ENCODE measurements around the gene HOMER1. TPM values are rescaled to one million over a fixed set of nuclear protein-coding genes. Genes with fewer than 3 reads are reported as not detected.

HOMER1 gene
- total RNA-seq, 2 donors from 2014 or later, result 2.1 to 15.8 TPM

DNA sequence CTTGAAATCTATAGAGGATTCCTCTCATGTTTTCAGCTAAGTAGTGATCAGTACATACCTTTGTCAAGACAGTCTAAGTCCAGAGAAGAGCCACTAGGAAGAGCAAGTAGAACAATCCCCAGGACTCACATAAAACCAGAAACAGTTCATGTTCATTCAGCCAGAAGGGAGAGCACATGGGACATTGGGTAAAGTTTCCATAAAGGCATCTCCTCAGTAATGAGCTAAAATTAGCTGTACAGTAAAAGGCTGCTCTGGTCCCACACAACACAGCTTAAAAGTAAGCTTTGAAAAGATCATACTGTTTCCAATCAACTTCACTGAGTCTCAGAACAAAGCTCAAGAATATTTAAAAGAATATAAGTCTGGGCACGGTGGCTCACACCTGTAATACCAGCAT is 32.4 kb downstream of the HOMER1 start:
- WGBS, result 93% methylated on average over 1 of the region's 1 CpG
- H3K9me3 ChIP-seq, result no peaks in the 10 kb centered on the region
- no peak for DNase-seq (ENCODE audit: low spot score)
- intact Hi-C loops (cut with DNase I), result no loop called here
- TF ChIP-seq, protein P1, sequence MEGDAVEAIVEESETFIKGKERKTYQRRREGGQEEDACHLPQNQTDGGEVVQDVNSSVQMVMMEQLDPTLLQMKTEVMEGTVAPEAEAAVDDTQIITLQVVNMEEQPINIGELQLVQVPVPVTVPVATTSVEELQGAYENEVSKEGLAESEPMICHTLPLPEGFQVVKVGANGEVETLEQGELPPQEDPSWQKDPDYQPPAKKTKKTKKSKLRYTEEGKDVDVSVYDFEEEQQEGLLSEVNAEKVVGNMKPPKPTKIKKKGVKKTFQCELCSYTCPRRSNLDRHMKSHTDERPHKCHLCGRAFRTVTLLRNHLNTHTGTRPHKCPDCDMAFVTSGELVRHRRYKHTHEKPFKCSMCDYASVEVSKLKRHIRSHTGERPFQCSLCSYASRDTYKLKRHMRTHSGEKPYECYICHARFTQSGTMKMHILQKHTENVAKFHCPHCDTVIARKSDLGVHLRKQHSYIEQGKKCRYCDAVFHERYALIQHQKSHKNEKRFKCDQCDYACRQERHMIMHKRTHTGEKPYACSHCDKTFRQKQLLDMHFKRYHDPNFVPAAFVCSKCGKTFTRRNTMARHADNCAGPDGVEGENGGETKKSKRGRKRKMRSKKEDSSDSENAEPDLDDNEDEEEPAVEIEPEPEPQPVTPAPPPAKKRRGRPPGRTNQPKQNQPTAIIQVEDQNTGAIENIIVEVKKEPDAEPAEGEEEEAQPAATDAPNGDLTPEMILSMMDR (IDR thresholded peaks at IDR 0.05), result no peak
- TF ChIP-seq POLR2A (IDR thresholded peaks at IDR 0.05) (no peak), POLR2AphosphoS5 (IDR thresholded peaks at IDR 0.05) (no peak)
- H3K36me3 ChIP-seq, result no peaks in the 10 kb centered on the region
- no peaks in the 10 kb centered on the region for H3K4me1 ChIP-seq (replicated peaks)
- no peaks in the 10 kb centered on the region for H3K27me3 ChIP-seq (replicated peaks; ENCODE audit: insufficient read depth)
- H3K4me3 ChIP-seq, result no peak overlapping the region
- no peak overlapping the region for H3K27ac ChIP-seq

DNA sequence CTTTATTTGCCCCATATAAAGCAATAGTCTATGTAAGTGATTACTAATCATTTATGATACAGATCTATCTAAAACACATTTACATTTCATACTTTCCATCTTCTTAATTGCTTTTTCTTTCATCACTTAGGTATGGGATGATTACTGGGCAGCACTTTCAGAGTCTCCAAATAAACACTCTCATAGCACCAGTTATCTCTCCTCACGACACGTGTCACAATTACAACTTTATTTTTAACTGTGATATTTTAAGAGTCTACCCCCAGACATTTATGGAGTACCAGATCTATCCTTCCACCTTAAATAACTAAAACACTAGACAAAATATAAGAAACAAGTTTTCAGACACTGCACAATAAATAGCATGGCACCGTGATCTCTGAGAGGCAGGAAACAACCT is 32.9 kb downstream of the HOMER1 start:
- Histone ChIP-seq H3K9me3 (no peaks in the 10 kb centered on the region), H3K4me1 (replicated peaks) (no peaks in the 10 kb centered on the region), H3K4me3 (no peak overlapping the region), H3K27me3 (replicated peaks; ENCODE audit: insufficient read depth) (no peaks in the 10 kb centered on the region), H3K36me3 (no peaks in the 10 kb centered on the region), H3K27ac (no peak overlapping the region)
- intact Hi-C loops (cut with DNase I), result no loop called here
- 76% methylated on average over 3 of the region's 3 CpGs for WGBS
- TF ChIP-seq, protein P1 (IDR thresholded peaks at IDR 0.05), result no peak
- no peak for TF ChIP-seq POLR2AphosphoS5 (IDR thresholded peaks at IDR 0.05)
- TF ChIP-seq POLR2A (IDR thresholded peaks at IDR 0.05), result no peak
- no peak for DNase-seq (ENCODE audit: low spot score)

DNA sequence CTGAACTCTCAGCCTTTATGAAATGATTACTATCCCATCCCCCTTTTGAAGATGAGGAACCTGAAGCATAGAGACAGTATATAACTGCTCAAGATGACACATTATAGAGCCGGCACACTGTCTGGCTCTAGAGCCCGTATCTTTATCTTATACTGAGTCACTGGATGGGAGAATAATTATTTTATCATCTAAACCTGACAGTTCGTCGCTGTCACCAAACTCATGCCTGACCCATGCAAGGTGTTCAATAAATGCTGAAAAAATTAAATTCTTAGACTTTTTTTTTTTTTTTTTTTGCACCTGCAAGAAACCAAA is 38.8 kb downstream of the HOMER1 start:
- H3K9me3 ChIP-seq, result no peaks in the 10 kb centered on the region
- H3K27ac ChIP-seq, result no peak overlapping the region
- H3K4me1 ChIP-seq (replicated peaks), result no peaks in the 10 kb centered on the region
- TF ChIP-seq POLR2A (IDR thresholded peaks at IDR 0.05) (no peak), POLR2AphosphoS5 (IDR thresholded peaks at IDR 0.05) (no peak)
- TF ChIP-seq, protein P1 (IDR thresholded peaks at IDR 0.05), result no peak
- no peak for DNase-seq (ENCODE audit: low spot score)
- intact Hi-C loops (cut with DNase I), result no loop called here
- no peak overlapping the region for H3K4me3 ChIP-seq
- no peaks in the 10 kb centered on the region for H3K27me3 ChIP-seq (replicated peaks; ENCODE audit: insufficient read depth)
- no peaks in the 10 kb centered on the region for H3K36me3 ChIP-seq
- 91% methylated on average over 4 of the region's 4 CpGs for WGBS

DNA sequence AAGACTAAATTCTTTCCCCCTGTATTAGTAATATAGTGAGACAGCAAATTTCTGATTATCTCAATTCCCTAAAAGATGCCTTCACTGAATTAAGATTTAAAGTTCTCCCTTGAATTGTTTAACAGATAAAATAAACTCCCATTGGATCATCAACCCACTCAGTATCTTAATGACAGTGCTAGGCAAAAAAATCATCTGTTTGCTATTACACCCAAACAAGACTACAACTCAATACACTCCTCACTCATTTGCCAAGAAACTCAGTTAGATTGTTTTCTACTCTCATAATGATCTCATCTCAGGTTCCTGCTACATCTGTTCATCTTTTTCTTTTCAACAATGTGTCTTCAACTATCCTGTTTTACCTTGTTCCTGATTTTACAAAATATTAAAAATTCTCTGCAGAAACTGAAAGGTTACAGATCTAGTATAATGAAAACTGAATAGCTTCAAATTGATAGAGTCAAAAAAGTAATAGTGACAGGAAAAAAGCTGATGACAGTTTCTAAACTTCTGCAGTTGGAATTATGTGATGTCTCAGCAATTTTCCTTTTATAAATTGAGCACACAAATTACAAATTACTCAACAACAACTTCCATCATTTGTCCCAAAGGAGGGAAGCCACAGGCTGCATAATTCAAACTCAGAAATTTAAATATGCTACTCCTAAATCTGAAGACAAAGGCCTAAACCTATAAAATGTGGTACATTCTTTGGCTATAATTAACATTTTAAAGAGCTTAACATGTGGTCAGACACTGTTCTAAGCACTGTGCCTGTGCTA is 39.4 kb downstream of the HOMER1 start:
- no peak for DNase-seq (ENCODE audit: low spot score)
- intact Hi-C loops (cut with DNase I), result no loop called here
- no peak overlapping the region for H3K4me3 ChIP-seq

More for the DNA sequence above, 39.4 kb downstream of the HOMER1 start:
- Histone ChIP-seq H3K27me3 (replicated peaks; ENCODE audit: insufficient read depth) (no peaks in the 10 kb centered on the region), H3K4me1 (replicated peaks) (no peaks in the 10 kb centered on the region), H3K27ac (no peak overlapping the region), H3K36me3 (no peaks in the 10 kb centered on the region), H3K9me3 (no peaks in the 10 kb centered on the region)
- no peak for TF ChIP-seq POLR2AphosphoS5 (IDR thresholded peaks at IDR 0.05)
- TF ChIP-seq, protein P1 (IDR thresholded peaks at IDR 0.05), result no peak
- TF ChIP-seq POLR2A (IDR thresholded peaks at IDR 0.05), result no peak
